SK-N-SH treated with all-trans-retinoic acid at 6 μM for 48 hours (cell line): ENCODE measurements around the gene BSDC1.

Experiments used
- ATAC-seq: fragments of 200-7000 bp; cut with Tn5 transposase; 3 replicates; pipeline ENCODE4 v1.9.1; 2020; ENCODE audit warnings: mild to moderate bottlenecking, moderate library complexity
- ARNTL ChIP-seq: fragments of 450-650 bp; formaldehyde crosslinking; IDR thresholded peaks from 2 replicates; pipeline ENCODE4 v1.5.0; 2020; ENCODE audit warnings: low read depth, mild to moderate bottlenecking, moderate library complexity, borderline replicate concordance
- BACH2 ChIP-seq: fragments of 250-450 bp; sonication (Bioruptor Pico); IDR thresholded peaks from 2 replicates; pipeline ENCODE4 v1.9.0; 2021; ENCODE audit warnings: mild to moderate bottlenecking, borderline replicate concordance
- CSDC2 ChIP-seq: fragments of 250-450 bp; sonication (Bioruptor Pico); IDR thresholded peaks from 2 replicates; pipeline ENCODE4 v1.5.0; 2020; ENCODE audit warnings: mild to moderate bottlenecking, moderate library complexity
- ESRRG ChIP-seq: fragments of 250-450 bp; sonication (Bioruptor Pico); IDR thresholded peaks from 2 replicates; pipeline ENCODE4 v1.6.1; 2021; ENCODE audit warnings: mild to moderate bottlenecking
- GLIS3 ChIP-seq: fragments of 250-450 bp; sonication (Bioruptor Pico); IDR thresholded peaks from 2 replicates; pipeline ENCODE4 v1.5.0; 2020; ENCODE audit warnings: mild to moderate bottlenecking, moderate library complexity
- ISL1 ChIP-seq: fragments of 250-450 bp; sonication (Bioruptor Pico); IDR thresholded peaks from 2 replicates; pipeline ENCODE4 v2.1.2; 2022; ENCODE audit warnings: mild to moderate bottlenecking, moderate library complexity
- OSR1 ChIP-seq: fragments of 250-450 bp; sonication (Bioruptor Pico); IDR thresholded peaks from 2 replicates; pipeline ENCODE4 v1.8.0; 2022; ENCODE audit warnings: moderate library complexity, mild to moderate bottlenecking, inconsistent platforms
- PPARA ChIP-seq: fragments of 250-450 bp; sonication (Bioruptor Pico); IDR thresholded peaks from 2 replicates; pipeline ENCODE4 v1.5.0; 2020; ENCODE audit warnings: mild to moderate bottlenecking, borderline replicate concordance
- RARB ChIP-seq: fragments of 250-450 bp; sonication (Bioruptor Pico); IDR thresholded peaks from 2 replicates; pipeline ENCODE4 v1.8.0; 2021; ENCODE audit warnings: mild to moderate bottlenecking, moderate library complexity
- SNAI2 ChIP-seq: fragments of 250-450 bp; sonication (Bioruptor Pico); IDR thresholded peaks from 2 replicates; pipeline ENCODE4 v1.5.0; 2020; ENCODE audit warnings: mild to moderate bottlenecking, moderate library complexity
- TCF4 ChIP-seq: fragments of 250-450 bp; sonication (Bioruptor Pico); IDR thresholded peaks from 2 replicates; pipeline ENCODE4 v1.8.0; 2021; ENCODE audit warnings: mild to moderate bottlenecking, moderate library complexity, borderline replicate concordance
- TOX ChIP-seq: fragments of 250-450 bp; sonication (Bioruptor Pico); IDR thresholded peaks from 2 replicates; pipeline ENCODE4 v1.8.0; 2021; ENCODE audit warnings: mild to moderate bottlenecking, moderate library complexity, borderline replicate concordance
- ZC3H10 ChIP-seq: fragments of 250-450 bp; sonication (Bioruptor Pico); IDR thresholded peaks from 2 replicates; pipeline ENCODE4 v1.5.1; 2021; ENCODE audit warnings: mild to moderate bottlenecking, moderate library complexity
- ZFP3 ChIP-seq: fragments of 250-450 bp; sonication (Bioruptor Pico); IDR thresholded peaks from 2 replicates; pipeline ENCODE4 v1.5.0; 2020; ENCODE audit warnings: mild to moderate bottlenecking, moderate library complexity
- ZFP30 ChIP-seq: fragments of 450-650 bp; formaldehyde crosslinking; IDR thresholded peaks from 2 replicates; pipeline ENCODE4 v1.5.0; 2022; ENCODE audit warnings: mild to moderate bottlenecking, moderate library complexity
- ZNF565 ChIP-seq: fragments of 450-650 bp; formaldehyde crosslinking; conservative IDR thresholded peaks from 2 replicates; pipeline ENCODE4 v1.5.0; 2020; ENCODE audit warnings: low read depth, mild to moderate bottlenecking, moderate library complexity
- ZNF70 ChIP-seq: fragments of 450-650 bp; formaldehyde crosslinking; IDR thresholded peaks from 2 replicates; pipeline ENCODE4 v1.5.0; 2020; ENCODE audit warnings: mild to moderate bottlenecking, moderate library complexity
- ZNF8 ChIP-seq: fragments of 450-650 bp; formaldehyde crosslinking; IDR thresholded peaks from 2 replicates; pipeline ENCODE4 v1.5.0; 2020; ENCODE audit warnings: mild to moderate bottlenecking, moderate library complexity
- TF ChIP-seq, protein P1 (sequence below): fragments of 250-450 bp; sonication (Bioruptor Pico); IDR thresholded peaks from 2 replicates; pipeline ENCODE4 v1.8.0; 2021; ENCODE audit warnings: low read depth, mild to moderate bottlenecking, moderate library complexity, borderline replicate concordance
- TF ChIP-seq, protein P2 (sequence below): fragments of 250-450 bp; sonication (Bioruptor Pico); IDR thresholded peaks from 2 replicates; pipeline ENCODE4 v1.5.0; 2020; ENCODE audit warnings: mild to moderate bottlenecking, moderate library complexity
- TF ChIP-seq, protein P3 (sequence below): fragments of 250-450 bp; sonication (Bioruptor Pico); IDR thresholded peaks from 2 replicates; pipeline ENCODE4 v1.5.1; 2021; ENCODE audit warnings: mild to moderate bottlenecking, moderate library complexity

BSDC1 gene

DNA sequence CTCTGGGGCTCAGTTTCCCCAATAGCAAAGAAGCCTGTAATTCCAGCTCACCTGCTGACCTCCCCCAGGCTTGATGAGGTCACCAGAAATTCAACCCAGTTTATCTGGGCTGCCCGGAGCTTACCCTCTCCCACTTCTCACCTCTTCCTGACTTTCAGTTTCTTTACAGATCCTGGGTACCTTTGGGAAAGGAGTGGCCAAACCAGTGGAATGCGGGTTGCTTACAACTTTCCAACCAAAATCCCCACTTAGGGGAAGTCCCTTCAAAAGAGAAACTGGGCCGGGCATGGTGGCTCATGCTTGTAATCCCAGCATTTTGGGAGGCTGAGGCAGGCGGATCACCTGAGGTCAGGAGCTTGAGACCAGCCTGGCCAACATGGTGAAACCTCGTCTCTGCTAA, 52.3 kb downstream of the BSDC1 start:
- ATAC-seq = no peak

DNA sequence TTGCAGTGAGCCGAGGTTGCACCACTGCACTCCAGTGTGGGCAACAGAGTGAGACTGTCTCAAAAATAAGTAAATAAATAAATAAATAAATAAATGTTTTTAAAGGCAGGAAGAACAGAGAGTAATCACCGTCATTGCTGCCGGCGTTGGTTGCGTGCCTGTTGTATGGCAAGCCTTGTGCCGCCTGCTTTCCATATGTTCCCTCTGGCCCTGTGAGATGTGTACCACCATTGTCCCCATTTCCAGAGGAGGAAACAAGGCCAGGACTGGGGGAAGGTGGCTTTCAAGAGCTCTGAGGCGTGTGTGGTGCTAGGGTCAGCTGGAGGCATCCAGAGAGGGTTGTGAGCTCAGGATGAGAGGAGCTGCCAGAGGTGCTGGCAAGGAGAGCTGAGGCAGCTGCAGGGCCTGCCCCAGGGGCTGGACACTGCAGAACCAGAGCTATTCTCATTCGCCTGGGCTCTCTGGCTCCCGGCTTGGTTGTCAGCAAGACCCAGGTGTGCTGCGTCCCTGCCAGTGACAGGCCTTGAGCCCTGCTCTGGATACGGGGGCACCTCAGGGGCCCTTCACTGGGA, 53.0 kb downstream of the BSDC1 start:
- TF ChIP-seq RARB (CRISPR knock-in tag) (no peak), ISL1 (CRISPR knock-in tag) (no peak), ZNF565 (CRISPR knock-in tag) (no peak), CSDC2 (CRISPR knock-in tag) (no peak), ESRRG (no peak), TCF4 (CRISPR knock-in tag) (no peak), BACH2 (CRISPR knock-in tag) (no peak), OSR1 (CRISPR knock-in tag) (no peak), ZFP3 (no peak), ZC3H10 (no peak), ZFP30 (CRISPR knock-in tag) (no peak)
- TF ChIP-seq, protein P1, sequence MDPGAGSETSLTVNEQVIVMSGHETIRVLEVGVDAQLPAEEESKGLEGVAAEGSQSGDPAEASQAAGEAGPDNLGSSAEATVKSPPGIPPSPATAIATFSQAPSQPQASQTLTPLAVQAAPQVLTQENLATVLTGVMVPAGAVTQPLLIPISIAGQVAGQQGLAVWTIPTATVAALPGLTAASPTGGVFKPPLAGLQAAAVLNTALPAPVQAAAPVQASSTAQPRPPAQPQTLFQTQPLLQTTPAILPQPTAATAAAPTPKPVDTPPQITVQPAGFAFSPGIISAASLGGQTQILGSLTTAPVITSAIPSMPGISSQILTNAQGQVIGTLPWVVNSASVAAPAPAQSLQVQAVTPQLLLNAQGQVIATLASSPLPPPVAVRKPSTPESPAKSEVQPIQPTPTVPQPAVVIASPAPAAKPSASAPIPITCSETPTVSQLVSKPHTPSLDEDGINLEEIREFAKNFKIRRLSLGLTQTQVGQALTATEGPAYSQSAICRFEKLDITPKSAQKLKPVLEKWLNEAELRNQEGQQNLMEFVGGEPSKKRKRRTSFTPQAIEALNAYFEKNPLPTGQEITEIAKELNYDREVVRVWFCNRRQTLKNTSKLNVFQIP (CRISPR knock-in tag) = no peak
- ATAC-seq = no peak

More for the DNA sequence above, 52.3 kb downstream of the BSDC1 start:
- TF ChIP-seq, protein P1 (CRISPR knock-in tag) = no peak
- TF ChIP-seq, protein P2, sequence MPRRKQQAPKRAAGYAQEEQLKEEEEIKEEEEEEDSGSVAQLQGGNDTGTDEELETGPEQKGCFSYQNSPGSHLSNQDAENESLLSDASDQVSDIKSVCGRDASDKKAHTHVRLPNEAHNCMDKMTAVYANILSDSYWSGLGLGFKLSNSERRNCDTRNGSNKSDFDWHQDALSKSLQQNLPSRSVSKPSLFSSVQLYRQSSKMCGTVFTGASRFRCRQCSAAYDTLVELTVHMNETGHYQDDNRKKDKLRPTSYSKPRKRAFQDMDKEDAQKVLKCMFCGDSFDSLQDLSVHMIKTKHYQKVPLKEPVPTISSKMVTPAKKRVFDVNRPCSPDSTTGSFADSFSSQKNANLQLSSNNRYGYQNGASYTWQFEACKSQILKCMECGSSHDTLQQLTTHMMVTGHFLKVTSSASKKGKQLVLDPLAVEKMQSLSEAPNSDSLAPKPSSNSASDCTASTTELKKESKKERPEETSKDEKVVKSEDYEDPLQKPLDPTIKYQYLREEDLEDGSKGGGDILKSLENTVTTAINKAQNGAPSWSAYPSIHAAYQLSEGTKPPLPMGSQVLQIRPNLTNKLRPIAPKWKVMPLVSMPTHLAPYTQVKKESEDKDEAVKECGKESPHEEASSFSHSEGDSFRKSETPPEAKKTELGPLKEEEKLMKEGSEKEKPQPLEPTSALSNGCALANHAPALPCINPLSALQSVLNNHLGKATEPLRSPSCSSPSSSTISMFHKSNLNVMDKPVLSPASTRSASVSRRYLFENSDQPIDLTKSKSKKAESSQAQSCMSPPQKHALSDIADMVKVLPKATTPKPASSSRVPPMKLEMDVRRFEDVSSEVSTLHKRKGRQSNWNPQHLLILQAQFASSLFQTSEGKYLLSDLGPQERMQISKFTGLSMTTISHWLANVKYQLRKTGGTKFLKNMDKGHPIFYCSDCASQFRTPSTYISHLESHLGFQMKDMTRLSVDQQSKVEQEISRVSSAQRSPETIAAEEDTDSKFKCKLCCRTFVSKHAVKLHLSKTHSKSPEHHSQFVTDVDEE = no peak
- TF ChIP-seq PPARA = no peak
- TF ChIP-seq, all 23 proteins: peak for 0

DNA sequence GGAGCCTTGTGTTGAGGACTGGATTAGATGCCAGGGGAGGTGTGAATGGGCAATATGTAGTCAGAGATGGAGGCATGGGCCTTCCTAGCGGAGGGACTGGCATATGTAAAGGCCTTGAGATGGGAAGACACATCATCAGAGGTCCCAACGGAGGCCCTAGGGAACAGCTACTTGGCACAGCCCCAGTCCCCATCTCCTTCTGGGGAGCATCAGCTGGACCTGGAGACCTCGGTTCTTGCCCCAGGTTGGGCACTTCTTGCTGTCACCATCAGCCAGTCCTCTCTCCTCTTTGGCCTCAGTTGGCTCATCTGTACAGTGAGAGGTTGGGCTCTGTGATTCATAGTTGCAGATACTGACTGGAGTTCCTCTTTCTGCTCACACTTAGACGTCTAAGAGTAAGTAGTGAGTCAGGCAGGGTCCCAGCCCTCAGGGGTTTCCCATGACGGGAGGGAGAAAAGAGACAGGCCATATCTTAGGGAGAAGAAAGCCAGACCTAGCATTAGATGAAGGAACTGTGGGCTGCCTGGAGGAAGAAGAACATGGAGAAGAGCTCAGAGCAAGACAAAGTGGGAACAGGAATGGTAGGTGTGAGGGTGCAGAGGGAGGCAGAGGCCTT, 54.8 kb downstream of the BSDC1 start:
- ATAC-seq = no peak
- TF ChIP-seq ZFP30 (CRISPR knock-in tag) (no peak), ZFP3 (no peak), TCF4 (CRISPR knock-in tag) (no peak), ZC3H10 (no peak), BACH2 (CRISPR knock-in tag) (no peak), ESRRG (no peak), SNAI2 (CRISPR knock-in tag) (no peak), TOX (no peak), OSR1 (CRISPR knock-in tag) (no peak), RARB (CRISPR knock-in tag) (no peak), CSDC2 (CRISPR knock-in tag) (no peak), ZNF70 (CRISPR knock-in tag) (no peak), ISL1 (CRISPR knock-in tag) (no peak), ZNF8 (no peak), ARNTL (no peak), GLIS3 (CRISPR knock-in tag) (no peak)
- TF ChIP-seq, protein P3, sequence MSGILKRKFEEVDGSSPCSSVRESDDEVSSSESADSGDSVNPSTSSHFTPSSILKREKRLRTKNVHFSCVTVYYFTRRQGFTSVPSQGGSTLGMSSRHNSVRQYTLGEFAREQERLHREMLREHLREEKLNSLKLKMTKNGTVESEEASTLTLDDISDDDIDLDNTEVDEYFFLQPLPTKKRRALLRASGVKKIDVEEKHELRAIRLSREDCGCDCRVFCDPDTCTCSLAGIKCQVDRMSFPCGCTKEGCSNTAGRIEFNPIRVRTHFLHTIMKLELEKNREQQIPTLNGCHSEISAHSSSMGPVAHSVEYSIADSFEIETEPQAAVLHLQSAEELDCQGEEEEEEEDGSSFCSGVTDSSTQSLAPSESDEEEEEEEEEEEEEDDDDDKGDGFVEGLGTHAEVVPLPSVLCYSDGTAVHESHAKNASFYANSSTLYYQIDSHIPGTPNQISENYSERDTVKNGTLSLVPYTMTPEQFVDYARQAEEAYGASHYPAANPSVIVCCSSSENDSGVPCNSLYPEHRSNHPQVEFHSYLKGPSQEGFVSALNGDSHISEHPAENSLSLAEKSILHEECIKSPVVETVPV (CRISPR knock-in tag) = no peak
- TF ChIP-seq, protein P2 = no peak
- TF ChIP-seq, protein P1 (CRISPR knock-in tag) = no peak
